Measurements from ENCODE around the gene FRMD4A.

- no peak for TF ChIP-seq CTCF (IDR thresholded peaks at IDR 0.05)
- no peak for TF ChIP-seq POLR2A (IDR thresholded peaks at IDR 0.05)
- TF ChIP-seq EP300 (IDR thresholded peaks at IDR 0.05), result no peak
- no peak for TF ChIP-seq POLR2AphosphoS5 (IDR thresholded peaks at IDR 0.05)
These were observed 524.3 kb downstream of the FRMD4A start for GRCh38 chr10:13806419-13806818.

Measured in upper lobe of left lung (tissue), 4 donors.